HCT116 (cell line): ENCODE data around the gene TOR1AIP2. TPM values are rescaled to one million over a fixed set of nuclear protein-coding genes. Genes with fewer than 3 reads are reported as not detected.

Experiments used
- ATAC-seq: fragments of 200-7000 bp; cut with Tn5 transposase; 2 replicates; pipeline ENCODE4 v1.9.1; 2020; ENCODE audit warnings: mild to moderate bottlenecking, moderate library complexity
- BruUV-seq: library from RNA; stranded (reverse); fragments of 400-500 nt; replicated peaks from 2 replicates; lab custom pipeline; 2021; lab: Mats Ljungman, UMichigan
- CTCF ChIA-PET: fragments of 300-600 bp; sonication (Branson Sonifier 250); formaldehyde crosslinking; loops from one replicate; lab custom pipeline; 2021; ENCODE audit warnings: antibody characterized with exemption; lab: Charles Lee
- POLR2A ChIA-PET: fragments of 300-600, 350-600 bp; sonication (Branson Sonifier 250); formaldehyde crosslinking; loops from one replicate; lab custom pipeline; 2021; ENCODE audit warnings: antibody characterized with exemption; lab: Charles Lee
- RAD21 ChIA-PET, 2 experiments: fragments of 300-600 bp; sonication (Branson Sonifier 250); formaldehyde crosslinking; loops; one replicate each; lab custom pipeline; 2023; ENCODE audit warnings: low total read pairs in 2 of 2; ENCODE audit not compliant: uncharacterized antibody in 2 of 2, unreplicated experiment in 2 of 2, low non-redundant PET in 1 of 2; lab: Charles Lee
- DNase-seq: peaks from one replicate; pipeline ENCODE4 v3.0.0-alpha.2; 2010; ENCODE audit warnings: low read depth, low spot score
- H2AFZ ChIP-seq: fragments of 200-600 bp; shearing (Covaris generic), sonication (generic); 2 replicates; pipeline ENCODE4 v1.6.1; 2017; ENCODE audit warnings: low read depth, mixed run types, mixed read lengths, antibody characterized with exemption, low read length; ENCODE audit not compliant: poor library complexity, severe bottlenecking
- H3K27ac ChIP-seq: 2 replicates; pipeline ENCODE4 v1.5.1; 2012; ENCODE audit warnings: low read depth, low read length
- H3K27me3 ChIP-seq: fragments of 200-600 bp; sonication (generic); 2 replicates; pipeline ENCODE4 v1.6.1; 2016; ENCODE audit warnings: mixed run types, low read length, mixed read lengths; ENCODE audit not compliant: insufficient read depth
- H3K36me3 ChIP-seq, 2 experiments: fragments of 200-500 bp in 1 of 2; fragments of 200-600 bp in 1 of 2; sonication (Bioruptor generic) in 1 of 2; sonication (generic) in 1 of 2; 2 replicates each; pipeline versions ENCODE4 v1.5.1 to v1.6.1; 2014 to 2016; ENCODE audit warnings: low read length in 2 of 2, inconsistent platforms in 1 of 2, mixed read lengths in 1 of 2, mixed run types in 1 of 2; ENCODE audit not compliant: insufficient read depth in 2 of 2, control insufficient read depth in 1 of 2
- H3K4me1 ChIP-seq, 2 experiments: fragments of 200-600 bp in 1 of 2; sonication (generic) in 1 of 2; 2 replicates each; pipeline versions ENCODE4 v1.5.1 to v1.6.1; 2012 to 2017; ENCODE audit warnings: low read length in 2 of 2, inconsistent platforms in 1 of 2, mild to moderate bottlenecking in 1 of 2, mixed read lengths in 1 of 2, mixed run types in 1 of 2, moderate library complexity in 1 of 2; ENCODE audit not compliant: insufficient read depth in 2 of 2, control insufficient read depth in 1 of 2
- H3K4me2 ChIP-seq: fragments of 200-600 bp; sonication (generic); 2 replicates; pipeline ENCODE4 v1.6.1; 2017; ENCODE audit warnings: mixed run types, low read length, mixed read lengths
- H3K4me3 ChIP-seq, 2 experiments: fragments of 200-600 bp in 1 of 2; sonication (generic) in 1 of 2; replicated peaks in 1 of 2; 2 replicates each; pipeline ENCODE4 v1.5.1; 2011 to 2016; ENCODE audit warnings: low read length in 2 of 2, control low read depth in 1 of 2, low read depth in 1 of 2, mild to moderate bottlenecking in 1 of 2, mixed read lengths in 1 of 2, mixed run types in 1 of 2
- H3K79me2 ChIP-seq: fragments of 200-600 bp; sonication (generic); 2 replicates; pipeline ENCODE4 v1.6.1; 2017; ENCODE audit warnings: mild to moderate bottlenecking, mixed run types, low read length, moderate library complexity, mixed read lengths; ENCODE audit not compliant: insufficient read depth
- H3K9ac ChIP-seq: fragments of 200-600 bp; sonication (generic); 2 replicates; pipeline ENCODE4 v1.6.1; 2016; ENCODE audit warnings: low read length, mixed read lengths
- H3K9me2 ChIP-seq: fragments of 200-600 bp; sonication (generic), shearing (Covaris generic); 2 replicates; pipeline ENCODE4 v1.6.1; 2017; ENCODE audit warnings: mixed run types, mild to moderate bottlenecking, moderate library complexity; ENCODE audit not compliant: insufficient read depth
- H3K9me3 ChIP-seq, 2 experiments: fragments of 200-500 bp in 1 of 2; fragments of 200-600 bp in 1 of 2; sonication (Bioruptor generic) in 1 of 2; sonication (generic) in 1 of 2; 2 replicates each; pipeline ENCODE4 v1.6.1; 2014 to 2017; ENCODE audit warnings: low read length in 2 of 2, mixed read lengths in 2 of 2, inconsistent platforms in 1 of 2, low read depth in 1 of 2, mild to moderate bottlenecking in 1 of 2, mixed run types in 1 of 2, moderate library complexity in 1 of 2; ENCODE audit not compliant: control insufficient read depth in 1 of 2, insufficient read depth in 1 of 2
- H4K20me1 ChIP-seq: fragments of 200-600 bp; sonication (generic), shearing (Covaris generic); 2 replicates; pipeline ENCODE4 v1.6.1; 2017; ENCODE audit warnings: mixed run types, mild to moderate bottlenecking, moderate library complexity; ENCODE audit not compliant: insufficient read depth
- CEBPB ChIP-seq: IDR thresholded peaks from 2 replicates; pipeline ENCODE4 v1.6.1; 2012; ENCODE audit warnings: low read depth
- CTCF ChIP-seq, 3 experiments: fragments of 200-600 bp in 1 of 3; sonication (generic) in 1 of 3; IDR thresholded peaks in 2 of 3; conservative IDR thresholded peaks in 1 of 3; 2 replicates each; pipeline ENCODE4 v1.5.1; 2012 to 2017; ENCODE audit warnings: low read depth in 2 of 3, low read length in 2 of 3, antibody characterized with exemption in 1 of 3, borderline replicate concordance in 1 of 3, control low read depth in 1 of 3, mild to moderate bottlenecking in 1 of 3, mixed read lengths in 1 of 3, mixed run types in 1 of 3, moderate library complexity in 1 of 3; ENCODE audit not compliant: insufficient read depth in 1 of 3
- ELF1 ChIP-seq: IDR thresholded peaks from 2 replicates; pipeline ENCODE4 v1.6.1; 2012; ENCODE audit warnings: low read depth, borderline replicate concordance
- EZH2 ChIP-seq: fragments of 200-600 bp; sonication (generic); IDR thresholded peaks from 2 replicates; pipeline ENCODE4 v1.6.1; 2017; ENCODE audit warnings: antibody characterized with exemption, mixed run types
- EZH2phosphoT487 ChIP-seq: fragments of 200-600 bp; IDR thresholded peaks from 2 replicates; pipeline ENCODE4 v1.6.1; 2018; ENCODE audit warnings: antibody characterized with exemption, borderline replicate concordance
- FOSL1 ChIP-seq: IDR thresholded peaks from 2 replicates; pipeline ENCODE4 v1.6.1; 2012; ENCODE audit warnings: low read depth
- JUND ChIP-seq: IDR thresholded peaks from 2 replicates; pipeline ENCODE4 v1.6.1; 2012
- MAX ChIP-seq: IDR thresholded peaks from 2 replicates; pipeline ENCODE4 v1.6.1; 2012
- POLR2A ChIP-seq: IDR thresholded peaks from 2 replicates; pipeline ENCODE4 v1.7.0; 2011; ENCODE audit warnings: borderline replicate concordance; ENCODE audit not compliant: insufficient read depth, insufficient read length; ENCODE audit errors: extremely low read depth
- POLR2AphosphoS5 ChIP-seq: IDR thresholded peaks from 2 replicates; pipeline ENCODE4 v1.6.1; 2011; ENCODE audit warnings: mild to moderate bottlenecking, low read depth, low read length, moderate library complexity
- RAD21 ChIP-seq: IDR thresholded peaks from 2 replicates; pipeline ENCODE4 v1.6.1; 2012; ENCODE audit warnings: low read depth, mild to moderate bottlenecking
- REST ChIP-seq: IDR thresholded peaks from 2 replicates; pipeline ENCODE4 v1.6.1; 2012; ENCODE audit warnings: low read depth
- SIN3A ChIP-seq: IDR thresholded peaks from 2 replicates; pipeline ENCODE4 v1.6.1; 2012; ENCODE audit warnings: low read depth
- SP1 ChIP-seq: IDR thresholded peaks from 2 replicates; pipeline ENCODE4 v1.6.1; 2012; ENCODE audit warnings: low read depth
- SRF ChIP-seq: IDR thresholded peaks from 2 replicates; pipeline ENCODE4 v1.6.1; 2012; ENCODE audit warnings: low read depth
- TCF7L2 ChIP-seq: IDR thresholded peaks from 2 replicates; pipeline ENCODE4 v1.7.0; 2011; ENCODE audit warnings: borderline replicate concordance, inconsistent platforms; ENCODE audit not compliant: insufficient read depth, insufficient read length; ENCODE audit errors: extremely low read depth
- YY1 ChIP-seq: IDR thresholded peaks from 2 replicates; pipeline ENCODE4 v1.6.1; 2011; ENCODE audit warnings: low read length, low read depth, moderate library complexity, mild to moderate bottlenecking; ENCODE audit not compliant: insufficient replicate concordance; ENCODE audit errors: extremely low read depth
- ZBTB33 ChIP-seq: IDR thresholded peaks from 2 replicates; pipeline ENCODE4 v1.6.1; 2011; ENCODE audit warnings: mild to moderate bottlenecking, low read length, moderate library complexity; ENCODE audit not compliant: insufficient replicate concordance; ENCODE audit errors: extremely low read depth
- intact Hi-C: fragments of 100-400 bp; cut with micrococcal nuclease; formaldehyde crosslinking; loops from 2 replicates; pipeline ENCODE4 v1.10.0; 2022
- total RNA-seq: library from RNA; stranded (reverse); gene quantifications from one replicate; pipeline ENCODE4 v1.2.1, GENCODE V29; 2021; ENCODE audit not compliant: unreplicated experiment

Gene TOR1AIP2
- total RNA-seq, 1 experiment from 2014 or later, result 106 TPM

- ChIA-PET RAD21 (no interaction called here), POLR2A (no interaction called here), CTCF (interaction anchor here (1.8 to 3.9 kb wide), 2 partner anchors 110 to 364 kb away, joined by 5 to 37 read pairs; no protein-coding TSS in a partner anchor)
- no peak for ATAC-seq
- no peaks in the 10 kb centered on the region for H3K27me3 ChIP-seq
- no peak overlapping the region for H3K4me3 ChIP-seq
- no peak overlapping the region for H3K9ac ChIP-seq
- DNase-seq, result no peak
- no peaks in the 10 kb centered on the region for H3K9me2 ChIP-seq
- no peaks in the 10 kb centered on the region for H4K20me1 ChIP-seq
- H3K27ac ChIP-seq, result no peak overlapping the region
- H3K4me1 ChIP-seq, result peaks cover 3 to 18% of the 10 kb centered on the region in 2 experiments; a peak in 3 of 4 replicates
- H2AFZ ChIP-seq, result no peak overlapping the region
- TF ChIP-seq SIN3A (no peak), REST (no peak), CEBPB (no peak), FOSL1 (no peak), SP1 (no peak), ZBTB33 (no peak), POLR2AphosphoS5 (no peak), TCF7L2 (no peak), JUND (no peak), RAD21 (no peak), MAX (no peak), YY1 (no peak), EZH2 (no peak), EZH2phosphoT487 (no peak), POLR2A (no peak), SRF (no peak), ELF1 (no peak), CTCF (IDR thresholded peaks at IDR 0.05 in 2 of 3, conservative IDR thresholded peaks at IDR 0.05 in 1 of 3; ENCODE audit: borderline replicate concordance in 1 of 3, insufficient read depth in 1 of 3, low read depth in 2 of 3, low read length in 2 of 3) (no peak)
- intact Hi-C loops, result loop anchor here (10.0 kb wide), 1 partner anchor 562 kb away; no protein-coding TSS in a partner anchor
- H3K36me3 ChIP-seq, result no peaks in the 10 kb centered on the region
- no peaks in the 10 kb centered on the region for H3K79me2 ChIP-seq
- no TSS peak for BruUV-seq
- no peak overlapping the region for H3K4me2 ChIP-seq
- no peaks in the 10 kb centered on the region for H3K9me3 ChIP-seq
These were observed 61.2 kb downstream of the TOR1AIP2 start for GRCh38 chr1:179816196-179816960.
